Head of caudate nucleus (tissue), 42 donors: ENCODE data around the gene ERO1B.
A peak's percentile ranks its signal among the peaks of the same experiment; 100 is the strongest.
"Not testable (repeated sequence)": the region's sequence is repeated elsewhere in the genome, so short reads cannot be mapped to it uniquely, and the experiment has no call there.

Experiments used
- DNase-seq, 42 donors: peaks; one replicate each; pipeline versions ENCODE4 v3.0.0 to v3.0.0-alpha.2; 2020 to 2021; ENCODE audit warnings: mixed read lengths in 7 of 42
- intact Hi-C: fragments of 100-400 bp; cut with DNase I; formaldehyde crosslinking; loops from one replicate; pipeline ENCODE4 v1.15.0; 2022

Gene ERO1B

GRCh38 chr1:236206548-236206947 is 75.2 kb downstream of the ERO1B start:
- intact Hi-C loops = no loop called here
- DNase-seq = peak in 15 of 42 donors; percentile 1 to 49 (median 18)

- DNase-seq = no peak
- intact Hi-C loops = no loop called here
These were observed 77.1 kb downstream of the ERO1B start for GRCh38 chr1:236204656-236205055.

GRCh38 chr1:236204039-236204438 is 77.7 kb downstream of the ERO1B start:
- intact Hi-C loops = no loop called here
- DNase-seq = no peak

GRCh38 chr1:236201786-236202185 is 80.0 kb downstream of the ERO1B start:
- no peak for DNase-seq
- intact Hi-C loops = no loop called here

GRCh38 chr1:236200925-236201324 is 80.8 kb downstream of the ERO1B start:
- intact Hi-C loops = no loop called here
- no peak for DNase-seq

- intact Hi-C loops = no loop called here
These were observed 88.6 kb downstream of the ERO1B start for GRCh38 chr1:236193184-236193583.

GRCh38 chr1:236188084-236188483 is 93.7 kb downstream of the ERO1B start:
- intact Hi-C loops, DNase-seq: not testable (repeated sequence)

More at GRCh38 chr1:236193184-236193583, 88.6 kb downstream of the ERO1B start:
- DNase-seq = no peak

- DNase-seq, intact Hi-C loops: not testable (repeated sequence)
These were observed 95.3 kb downstream of the ERO1B start for GRCh38 chr1:236186471-236186870.

GRCh38 chr1:236185687-236186086 is 96.1 kb downstream of the ERO1B start:
- intact Hi-C loops = no loop called here
- no peak for DNase-seq

GRCh38 chr1:236181059-236181458 is 100.7 kb downstream of the ERO1B start:
- intact Hi-C loops = no loop called here
- DNase-seq = no peak

- no peak for DNase-seq
- intact Hi-C loops = no loop called here
These were observed 102.1 kb downstream of the ERO1B start for GRCh38 chr1:236179634-236180033.

- intact Hi-C loops = no loop called here
- peak in 2 of 42 donors; percentile 13 to 43 for DNase-seq
These were observed 105.1 kb downstream of the ERO1B start for GRCh38 chr1:236176337-236177336.

- intact Hi-C loops = no loop called here
- peak in 1 of 42 donors; percentile 21 for DNase-seq
These were observed 106.0 kb downstream of the ERO1B start for GRCh38 chr1:236175642-236176336.

GRCh38 chr1:236173174-236173767 is 108.5 kb downstream of the ERO1B start:
- intact Hi-C loops = no loop called here
- DNase-seq = peak in 1 of 42 donors; percentile 28

GRCh38 chr1:236172041-236172579 is 109.6 kb downstream of the ERO1B start:
- intact Hi-C loops = no loop called here
- no peak for DNase-seq

- peak in 5 of 42 donors; percentile 13 to 41 (median 22) for DNase-seq
- intact Hi-C loops = no loop called here
These were observed 112.9 kb downstream of the ERO1B start for GRCh38 chr1:236168716-236169429.

- DNase-seq = peak in 4 of 42 donors; percentile 14 to 36 (median 22)
- intact Hi-C loops = no loop called here
These were observed 114.2 kb downstream of the ERO1B start for GRCh38 chr1:236167578-236167977.

GRCh38 chr1:236167154-236167553 is 114.6 kb downstream of the ERO1B start:
- intact Hi-C loops = no loop called here
- DNase-seq = peak in 1 of 42 donors; percentile 12

GRCh38 chr1:236166041-236166440 is 115.7 kb downstream of the ERO1B start:
- DNase-seq = no peak
- intact Hi-C loops = no loop called here
